Left ventricle myocardium inferior (tissue), 1 donor: ENCODE results near the gene NDUFS7. TPM values are rescaled to one million over a fixed set of nuclear protein-coding genes. Genes with fewer than 3 reads are reported as not detected.
A peak's percentile ranks its signal among the peaks of the same experiment; 100 is the strongest.

Experiments
- DNase-seq: peaks from one replicate; pipeline ENCODE4 v3.0.0-alpha.2; 2020
- H3K27ac ChIP-seq: fragments of 200-600 bp; replicated peaks from 2 replicates; pipeline ENCODE4 v1.8.0; 2021
- H3K27me3 ChIP-seq: fragments of 200-600 bp; 2 replicates; pipeline ENCODE4 v1.8.0; 2021; ENCODE audit warnings: low read depth
- H3K36me3 ChIP-seq: fragments of 200-600 bp; 2 replicates; pipeline ENCODE4 v1.8.0; 2021
- H3K4me1 ChIP-seq: fragments of 200-600 bp; 2 replicates; pipeline ENCODE4 v1.8.0; 2021
- H3K4me3 ChIP-seq: fragments of 200-600 bp; 2 replicates; pipeline ENCODE4 v1.8.0; 2021; ENCODE audit warnings: mild to moderate bottlenecking, moderate library complexity
- H3K9me3 ChIP-seq: fragments of 200-600 bp; replicated peaks from 2 replicates; pipeline ENCODE4 v1.8.0; 2021
- intact Hi-C: fragments of 100-400 bp; cut with micrococcal nuclease; formaldehyde crosslinking; loops from one replicate; pipeline ENCODE4 v1.11.0; 2022
- long read RNA-seq: library from polyadenylated mRNA; unstranded; transcript quantifications from one replicate; pipeline ENCODE4 v2.0.0, GENCODE V29; 2021
- total RNA-seq: library from RNA; stranded (reverse); fragmentation: NEBNext Ultra II Directional; extraction: Animal tissue kit (Norgen Biotek cat#: 25700); gene quantifications from one replicate; pipeline ENCODE4 v1.2.1, GENCODE V29; 2021
- TF ChIP-seq, protein P1 (sequence below): fragments of 200-600 bp; IDR thresholded peaks from 2 replicates; pipeline ENCODE4 v1.8.0; 2021; ENCODE audit warnings: antibody characterized with exemption, mild to moderate bottlenecking, borderline replicate concordance
- donor health status: DM: no; HTN: yes; CAD: no; lungs with severe emphysema.

The NDUFS7 gene
- total RNA-seq: 380 TPM
- long read RNA-seq, transcript NDUFS7-202 (7 exons, 2,818 nt): minor isoform, 81 of 734 reads
- long read RNA-seq, transcript NDUFS7-210 (8 exons, 1,743 nt): minor isoform, 101 of 734 reads
- long read RNA-seq, transcript NDUFS7-201 (8 exons, 1,039 nt): major isoform, 396 of 734 reads
- long read RNA-seq, transcript NDUFS7-217 (1 exons, 3,743 nt): minor isoform, 24 of 734 reads
- long read RNA-seq, partial matches to known transcripts: 89 of 734 reads
- long read RNA-seq, other reads (novel, unspliced or antisense): 28 of 734 reads

DNA sequence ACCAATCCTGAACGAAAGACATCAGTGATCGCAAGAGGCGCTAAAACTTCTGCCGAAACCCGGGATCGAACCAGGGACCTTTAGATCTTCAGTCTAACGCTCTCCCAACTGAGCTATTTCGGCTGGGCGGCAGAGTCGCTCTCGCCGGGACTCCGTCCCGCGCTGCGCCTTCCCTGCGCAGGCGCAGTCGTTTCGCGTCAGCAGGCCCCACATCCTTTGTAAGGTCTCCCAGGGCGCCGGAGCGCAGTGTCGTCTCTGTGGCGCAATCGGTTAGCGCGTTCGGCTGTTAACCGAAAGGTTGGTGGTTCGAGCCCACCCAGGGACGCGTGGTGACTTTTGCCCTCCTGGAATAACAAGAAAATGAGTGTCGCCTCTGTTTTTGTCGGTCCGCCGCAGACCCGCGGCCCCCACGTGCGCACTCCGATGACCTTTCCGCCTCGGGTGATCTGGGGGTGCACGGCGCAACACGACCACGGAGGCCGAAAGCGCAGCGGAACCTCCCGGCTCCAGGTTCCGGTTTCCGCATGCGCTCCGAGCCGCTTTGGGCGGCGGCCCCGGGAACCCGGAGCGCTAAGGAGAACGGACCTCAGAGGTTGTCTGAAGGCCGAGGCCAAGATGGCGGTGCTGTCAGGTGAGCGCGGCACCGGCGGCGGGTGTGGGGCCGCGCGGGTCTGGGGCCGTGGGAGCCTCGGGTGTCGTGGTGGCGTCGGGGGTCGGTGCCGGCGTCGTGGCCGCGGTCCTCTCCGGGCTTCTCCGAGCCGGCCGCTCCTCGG, at the start of gene NDUFS7:
TSS of gene NDUFS7 (plus strand) at position 596 of the 773 bp plus-strand sequence. CDS start at position 616, 20 bp downstream.
- Histone ChIP-seq H3K4me3 (peak within 1 kb of the TSS; percentile 87), H3K4me1 (peaks cover 63% of the 10 kb centered on the region), H3K36me3 (peaks cover 16% of the 10 kb centered on the region), H3K27me3 (no peaks in the 10 kb centered on the region), H3K27ac (peak within 1 kb of the TSS; percentile 98), H3K9me3 (no peaks in the 10 kb centered on the region)
- TF ChIP-seq, protein P1, sequence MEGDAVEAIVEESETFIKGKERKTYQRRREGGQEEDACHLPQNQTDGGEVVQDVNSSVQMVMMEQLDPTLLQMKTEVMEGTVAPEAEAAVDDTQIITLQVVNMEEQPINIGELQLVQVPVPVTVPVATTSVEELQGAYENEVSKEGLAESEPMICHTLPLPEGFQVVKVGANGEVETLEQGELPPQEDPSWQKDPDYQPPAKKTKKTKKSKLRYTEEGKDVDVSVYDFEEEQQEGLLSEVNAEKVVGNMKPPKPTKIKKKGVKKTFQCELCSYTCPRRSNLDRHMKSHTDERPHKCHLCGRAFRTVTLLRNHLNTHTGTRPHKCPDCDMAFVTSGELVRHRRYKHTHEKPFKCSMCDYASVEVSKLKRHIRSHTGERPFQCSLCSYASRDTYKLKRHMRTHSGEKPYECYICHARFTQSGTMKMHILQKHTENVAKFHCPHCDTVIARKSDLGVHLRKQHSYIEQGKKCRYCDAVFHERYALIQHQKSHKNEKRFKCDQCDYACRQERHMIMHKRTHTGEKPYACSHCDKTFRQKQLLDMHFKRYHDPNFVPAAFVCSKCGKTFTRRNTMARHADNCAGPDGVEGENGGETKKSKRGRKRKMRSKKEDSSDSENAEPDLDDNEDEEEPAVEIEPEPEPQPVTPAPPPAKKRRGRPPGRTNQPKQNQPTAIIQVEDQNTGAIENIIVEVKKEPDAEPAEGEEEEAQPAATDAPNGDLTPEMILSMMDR: peak; percentile 41
- intact Hi-C loops: no loop called here
- DNase-seq: peak; percentile 89

DNA sequence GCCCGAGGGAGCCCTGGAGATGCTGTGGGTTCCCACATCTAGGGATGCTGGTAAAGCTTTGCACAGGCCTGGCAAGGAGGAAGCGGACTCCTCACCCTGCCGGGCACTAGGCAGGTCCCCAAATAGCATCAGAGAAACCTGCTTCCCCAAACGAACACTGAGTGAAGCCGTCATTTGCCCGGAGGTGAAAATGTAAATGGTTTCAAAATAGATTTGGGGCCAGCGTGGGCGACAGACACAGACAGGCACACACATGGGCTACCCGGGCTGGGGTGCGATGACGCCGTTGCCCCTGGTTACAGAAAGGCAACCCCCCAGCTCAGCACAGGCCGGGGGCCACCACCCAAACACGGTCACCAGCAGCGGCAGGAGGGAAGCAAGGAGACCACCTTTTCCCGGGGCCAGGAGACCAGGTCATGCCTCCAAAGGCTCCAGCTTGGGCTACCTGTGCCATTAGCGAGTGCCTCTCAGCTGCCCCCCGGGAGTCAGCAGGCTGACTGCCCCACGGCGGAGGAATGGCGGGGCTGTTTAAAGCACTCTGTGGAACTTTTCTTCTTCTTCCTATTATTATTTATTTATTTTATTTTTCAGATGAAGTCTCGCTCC, 47.5 kb upstream of the NDUFS7 start:
- Histone ChIP-seq H3K4me3 (no peak overlapping the region), H3K4me1 (no peaks in the 10 kb centered on the region), H3K27me3 (peaks cover 53% of the 10 kb centered on the region), H3K36me3 (no peaks in the 10 kb centered on the region), H3K9me3 (no peaks in the 10 kb centered on the region), H3K27ac (no peak overlapping the region)
- TF ChIP-seq, protein P1: no peak
- intact Hi-C loops: no loop called here
- no peak for DNase-seq

DNA sequence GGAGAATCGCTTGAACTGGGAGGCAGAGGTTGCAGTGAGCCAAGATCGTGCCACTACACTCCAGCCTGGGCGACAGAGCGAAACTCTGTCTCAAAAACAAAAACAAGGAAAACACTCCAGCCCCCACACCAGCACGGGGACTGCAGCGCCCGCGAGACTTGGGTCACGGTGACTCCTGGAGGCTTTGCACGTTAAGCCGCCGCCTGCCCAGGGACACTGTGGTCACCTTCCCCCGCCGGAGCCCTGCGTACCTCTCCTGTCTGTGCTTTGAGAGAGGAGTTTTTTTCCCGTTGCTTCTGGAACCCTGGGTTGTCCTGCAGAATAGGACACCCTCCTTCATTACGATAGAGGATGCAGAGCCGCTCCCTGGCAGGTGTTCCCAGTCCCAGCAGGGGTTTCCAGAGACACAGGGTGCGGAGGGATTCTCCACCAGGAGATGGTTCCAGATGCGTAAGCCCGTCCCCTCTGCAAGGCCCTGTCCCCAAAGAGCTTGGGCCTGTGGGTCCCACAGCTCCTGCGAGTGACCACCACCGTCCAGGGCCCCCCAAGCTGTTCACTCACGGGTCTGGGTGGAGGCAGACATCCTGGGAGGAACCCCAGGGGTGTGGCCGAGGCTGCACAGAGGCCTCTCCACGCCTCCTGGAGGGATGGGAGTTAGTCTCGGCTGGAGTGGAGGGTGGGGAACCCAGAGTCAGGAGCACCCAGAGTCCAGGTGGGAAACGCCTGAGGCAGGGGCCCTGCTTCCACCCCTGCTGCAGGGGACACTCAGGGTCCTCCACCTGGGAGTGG, 42.8 kb upstream of the NDUFS7 start:
- Histone ChIP-seq H3K36me3 (no peaks in the 10 kb centered on the region), H3K4me1 (no peaks in the 10 kb centered on the region), H3K9me3 (no peaks in the 10 kb centered on the region), H3K27ac (no peak overlapping the region), H3K27me3 (peaks cover 38% of the 10 kb centered on the region), H3K4me3 (no peak overlapping the region)
- TF ChIP-seq, protein P1: no peak
- DNase-seq: no peak
- intact Hi-C loops: no loop called here

DNA sequence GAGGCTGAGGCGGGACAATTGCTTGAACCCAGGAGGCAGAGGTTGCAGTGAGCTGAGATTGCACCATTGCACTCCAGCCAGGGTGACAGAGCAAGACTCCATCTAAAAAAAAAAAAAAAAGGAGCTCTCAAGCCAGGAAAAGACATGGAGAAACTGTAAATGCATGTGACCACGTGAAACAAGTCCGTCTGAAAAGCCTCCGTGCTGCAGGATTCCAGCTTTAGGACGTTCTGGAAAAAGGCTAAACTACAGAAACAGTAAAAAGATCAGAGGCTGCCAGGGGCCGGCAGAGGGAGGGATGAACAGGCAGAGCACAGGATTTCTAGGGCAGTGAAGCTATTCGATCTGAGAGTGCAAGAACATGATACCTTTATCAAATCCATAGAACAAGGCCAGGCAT, 40.7 kb upstream of the NDUFS7 start:
- intact Hi-C loops: no loop called here
- TF ChIP-seq, protein P1: no peak
- H3K4me1 ChIP-seq: no peaks in the 10 kb centered on the region
- no peak for DNase-seq
- no peak overlapping the region for H3K27ac ChIP-seq
- H3K36me3 ChIP-seq: no peaks in the 10 kb centered on the region
- peaks cover 45% of the 10 kb centered on the region for H3K27me3 ChIP-seq
- H3K9me3 ChIP-seq: no peaks in the 10 kb centered on the region
- H3K4me3 ChIP-seq: no peak overlapping the region

DNA sequence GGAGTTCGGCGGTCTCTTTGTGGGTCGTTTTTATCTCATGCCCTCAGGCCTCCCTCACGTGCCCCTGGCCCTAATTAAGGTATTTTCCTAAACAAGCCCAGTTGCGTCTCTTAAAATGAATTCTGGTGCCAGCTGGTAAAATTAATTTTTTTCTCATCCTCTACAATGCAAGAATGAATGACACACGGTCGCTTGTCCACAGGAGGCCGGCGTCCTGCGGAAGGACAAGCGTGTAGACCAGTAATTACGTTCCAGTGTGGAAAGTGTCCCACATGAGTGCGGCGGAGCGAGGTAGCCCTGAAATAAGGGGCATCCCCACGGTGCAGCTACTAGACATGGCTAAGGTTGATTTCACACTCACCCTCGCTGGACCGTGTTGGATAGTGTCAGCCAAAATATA, 34.5 kb upstream of the NDUFS7 start:
- DNase-seq: no peak
- intact Hi-C loops: no loop called here

More for the DNA sequence above, 34.5 kb upstream of the NDUFS7 start:
- H3K4me1 ChIP-seq: peaks cover 6% of the 10 kb centered on the region
- H3K27me3 ChIP-seq: peaks cover 17% of the 10 kb centered on the region
- H3K27ac ChIP-seq: no peak overlapping the region
- TF ChIP-seq, protein P1: no peak
- no peaks in the 10 kb centered on the region for H3K9me3 ChIP-seq
- H3K4me3 ChIP-seq: no peak overlapping the region
- no peaks in the 10 kb centered on the region for H3K36me3 ChIP-seq
